Measurements from ENCODE around the gene SLFNL1.

SLFNL1 gene

GRCh38 chr1:41021526-41022308 is at the start of gene SLFNL1:
Gene SLFNL1, minus strand, starts transcription at chr1:41021725. Its CDS starts 1,065 bp downstream, at chr1:41020660.
- DNase-seq, result no peak

- DNase-seq, result no peak
Observed at GRCh38 chr1:41056907-41057306, 35.4 kb upstream of the SLFNL1 start.

- DNase-seq, result no peak
Observed at GRCh38 chr1:41053316-41053715, 31.8 kb upstream of the SLFNL1 start.

GRCh38 chr1:41051022-41051421 is 29.5 kb upstream of the SLFNL1 start:
- DNase-seq, result no peak

GRCh38 chr1:41048540-41048939 is 27.0 kb upstream of the SLFNL1 start:
- no peak for DNase-seq

GRCh38 chr1:41046347-41046775 is 24.8 kb upstream of the SLFNL1 start:
- no peak for DNase-seq

GRCh38 chr1:41045740-41046139 is 24.2 kb upstream of the SLFNL1 start:
- no peak for DNase-seq

- DNase-seq, result no peak
Observed at GRCh38 chr1:41044187-41044586, 22.7 kb upstream of the SLFNL1 start.

- no peak for DNase-seq
Observed at GRCh38 chr1:41041614-41042270, 20.2 kb upstream of the SLFNL1 start.

- no peak for DNase-seq
Observed at GRCh38 chr1:41038110-41038509, 16.6 kb upstream of the SLFNL1 start.

GRCh38 chr1:41037116-41037903 is 15.8 kb upstream of the SLFNL1 start:
- no peak for DNase-seq

GRCh38 chr1:41033272-41033671 is 11.7 kb upstream of the SLFNL1 start:
- no peak for DNase-seq

GRCh38 chr1:41032147-41032546 is 10.6 kb upstream of the SLFNL1 start:
- no peak for DNase-seq

- DNase-seq, result no peak
Observed at GRCh38 chr1:41030872-41031616, 9.5 kb upstream of the SLFNL1 start.

GRCh38 chr1:41028034-41028642 is 6.6 kb upstream of the SLFNL1 start:
- no peak for DNase-seq

- no peak for DNase-seq
Observed at GRCh38 chr1:41025979-41026819, 4.7 kb upstream of the SLFNL1 start.

- DNase-seq, result no peak
Observed at GRCh38 chr1:41024953-41025352, 3.4 kb upstream of the SLFNL1 start.

- no peak for DNase-seq
Observed at GRCh38 chr1:41023279-41023990, 1.9 kb upstream of the SLFNL1 start.

GRCh38 chr1:41022424-41022823 is 899 bp upstream of the SLFNL1 start:
- DNase-seq, result no peak

- DNase-seq, result no peak
Observed at GRCh38 chr1:41020654-41021053, 871 bp downstream of the SLFNL1 start.

- no peak for DNase-seq
Observed at GRCh38 chr1:41020109-41020576, 1.4 kb downstream of the SLFNL1 start.

Measured in CD4-positive, alpha-beta T cell treated with Interleukin-4 for 4 hours (primary cell).